Measurements from ENCODE around the gene SPTAN1.

The SPTAN1 gene

DNA sequence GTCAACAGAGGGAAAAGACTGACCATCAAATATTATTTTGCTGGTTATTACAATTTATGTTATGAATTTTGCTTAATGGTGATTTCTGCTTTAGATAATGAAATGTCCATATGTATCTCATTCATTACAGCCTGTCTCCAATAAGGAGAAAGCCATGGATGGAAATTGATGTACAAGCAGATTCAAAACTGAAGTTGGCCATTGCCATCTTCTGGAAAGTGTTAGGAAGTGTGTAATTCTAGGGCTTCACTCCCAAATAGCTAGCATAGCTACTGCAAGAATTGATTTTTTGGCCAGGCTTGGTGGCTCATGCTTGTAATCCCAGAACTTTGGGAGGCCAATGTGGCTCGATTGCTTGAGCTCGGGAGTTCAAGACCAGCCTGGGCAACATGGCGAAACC, 58.5 kb downstream of the SPTAN1 start:
- DNase-seq: no peak
- Histone ChIP-seq H2AK5ac (ENCODE audit: low read length, severe bottlenecking) (no peak overlapping the region), H2BK120ac (ENCODE audit: low read depth, low read length) (no peak overlapping the region), H3K4me3 (ENCODE audit: insufficient read depth in 1 of 2, low read depth in 1 of 2, low read length in 2 of 2) (no peak overlapping the region), H3K4me2 (ENCODE audit: low read length, poor library complexity, severe bottlenecking) (no peak overlapping the region), H3K23ac (ENCODE audit: low read length in 2 of 2) (no peak overlapping the region), H3K9me3 (ENCODE audit: control insufficient read depth, low read length) (no peaks in the 10 kb centered on the region), H2AFZ (ENCODE audit: low read depth, low read length) (no peak overlapping the region), H3K4me1 (ENCODE audit: control insufficient read depth, insufficient read depth, low read depth, low read length) (no peaks in the 10 kb centered on the region), H4K8ac (ENCODE audit: low read length) (no peak overlapping the region), H3K4ac (ENCODE audit: low read depth in 1 of 2, low read length in 2 of 2) (no peak overlapping the region), H4K91ac (ENCODE audit: low read length) (no peak overlapping the region), H3K27me3 (ENCODE audit: control insufficient read depth in 1 of 2, insufficient read depth in 1 of 2, low read length in 2 of 2) (no peaks in the 10 kb centered on the region), H3K79me1 (replicated peaks; ENCODE audit: low read length, poor library complexity, severe bottlenecking) (peaks cover 28% of the 10 kb centered on the region), H3K18ac (ENCODE audit: low read depth in 1 of 2, low read length in 2 of 2) (no peak overlapping the region), H3K27ac (ENCODE audit: low read length, poor library complexity, severe bottlenecking) (no peak overlapping the region), H3K9ac (ENCODE audit: low read length) (no peak overlapping the region), H3K36me3 (ENCODE audit: control insufficient read depth in 1 of 2, insufficient read depth in 2 of 2, low read depth in 1 of 2, low read length in 2 of 2) (peaks cover 62 to 96% of the 10 kb centered on the region in 2 experiments), H3K14ac (ENCODE audit: low read length in 2 of 2) (no peak overlapping the region), H2BK15ac (ENCODE audit: low read depth, poor library complexity, severe bottlenecking) (no peak overlapping the region), H2BK12ac (ENCODE audit: low read length in 2 of 2) (no peak overlapping the region), H2BK5ac (ENCODE audit: low read depth, low read length, poor library complexity, severe bottlenecking) (no peak overlapping the region)
- WGBS: 91% methylated on average over 3 of the region's 3 CpGs

DNA sequence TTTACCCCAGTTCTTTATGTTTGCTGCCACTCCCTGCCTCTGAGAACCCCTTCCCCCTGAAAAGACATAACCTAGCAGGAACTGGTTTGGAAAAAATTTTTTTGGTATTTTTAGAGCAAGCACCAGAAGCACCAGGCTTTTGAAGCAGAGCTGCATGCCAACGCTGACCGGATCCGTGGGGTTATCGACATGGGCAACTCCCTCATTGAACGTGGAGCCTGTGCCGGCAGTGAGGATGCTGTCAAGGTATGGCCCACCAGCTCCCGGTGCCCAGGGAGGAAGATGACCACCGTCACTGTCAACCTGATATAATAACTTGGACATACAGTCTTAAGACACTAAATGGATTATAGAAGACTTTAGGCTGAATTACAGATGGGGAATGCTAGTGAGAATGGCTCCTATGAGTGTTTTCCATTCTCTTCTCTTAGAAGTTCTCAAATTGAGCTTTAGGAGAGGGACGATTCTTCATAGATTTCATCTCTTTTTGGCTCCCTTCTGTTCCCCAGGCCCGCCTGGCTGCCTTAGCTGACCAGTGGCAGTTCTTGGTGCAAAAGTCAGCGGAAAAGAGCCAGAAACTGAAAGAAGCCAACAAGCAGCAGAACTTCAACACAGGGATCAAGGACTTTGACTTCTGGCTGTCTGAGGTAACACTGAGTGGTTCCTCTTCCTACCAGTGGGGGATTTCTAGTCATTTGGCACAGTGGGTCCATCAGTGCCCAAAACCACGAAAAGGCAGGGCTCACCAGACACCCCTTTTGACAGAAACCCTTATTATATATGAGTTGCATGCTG, 59.4 kb downstream of the SPTAN1 start:
- no peak overlapping the region for H4K91ac ChIP-seq (ENCODE audit: low read length)
- H3K4ac ChIP-seq (ENCODE audit: low read depth in 1 of 2, low read length in 2 of 2): no peak overlapping the region
- no peak overlapping the region for H3K18ac ChIP-seq (ENCODE audit: low read depth in 1 of 2, low read length in 2 of 2)
- H3K23ac ChIP-seq (ENCODE audit: low read length in 2 of 2): no peak overlapping the region
- H4K8ac ChIP-seq (ENCODE audit: low read length): no peak overlapping the region
- no peak overlapping the region for H3K4me3 ChIP-seq (ENCODE audit: insufficient read depth in 1 of 2, low read depth in 1 of 2, low read length in 2 of 2)
- H3K9me3 ChIP-seq (ENCODE audit: control insufficient read depth, low read length): no peaks in the 10 kb centered on the region
- H2AK5ac ChIP-seq (ENCODE audit: low read length, severe bottlenecking): no peak overlapping the region
- peaks cover 28% of the 10 kb centered on the region for H3K79me1 ChIP-seq (replicated peaks; ENCODE audit: low read length, poor library complexity, severe bottlenecking)
- H3K36me3 ChIP-seq (ENCODE audit: control insufficient read depth in 1 of 2, insufficient read depth in 2 of 2, low read depth in 1 of 2, low read length in 2 of 2): peaks cover 67 to 98% of the 10 kb centered on the region in 2 experiments
- H2BK5ac ChIP-seq (ENCODE audit: low read depth, low read length, poor library complexity, severe bottlenecking): no peak overlapping the region
- H2BK120ac ChIP-seq (ENCODE audit: low read depth, low read length): no peak overlapping the region
- no peak overlapping the region for H3K14ac ChIP-seq (ENCODE audit: low read length in 2 of 2)
- H3K27ac ChIP-seq (ENCODE audit: low read length, poor library complexity, severe bottlenecking): no peak overlapping the region
- H2AFZ ChIP-seq (ENCODE audit: low read depth, low read length): no peak overlapping the region
- H3K9ac ChIP-seq (ENCODE audit: low read length): no peak overlapping the region
- H2BK15ac ChIP-seq (ENCODE audit: low read depth, poor library complexity, severe bottlenecking): no peak overlapping the region
- DNase-seq: no peak
- H2BK12ac ChIP-seq (ENCODE audit: low read length in 2 of 2): no peak overlapping the region
- H3K4me1 ChIP-seq (ENCODE audit: control insufficient read depth, insufficient read depth, low read depth, low read length): no peaks in the 10 kb centered on the region
- no peaks in the 10 kb centered on the region for H3K27me3 ChIP-seq (ENCODE audit: control insufficient read depth in 1 of 2, insufficient read depth in 1 of 2, low read length in 2 of 2)
- H3K4me2 ChIP-seq (ENCODE audit: low read length, poor library complexity, severe bottlenecking): no peak overlapping the region
- WGBS: 98% methylated on average over 10 of the region's 12 CpGs

DNA sequence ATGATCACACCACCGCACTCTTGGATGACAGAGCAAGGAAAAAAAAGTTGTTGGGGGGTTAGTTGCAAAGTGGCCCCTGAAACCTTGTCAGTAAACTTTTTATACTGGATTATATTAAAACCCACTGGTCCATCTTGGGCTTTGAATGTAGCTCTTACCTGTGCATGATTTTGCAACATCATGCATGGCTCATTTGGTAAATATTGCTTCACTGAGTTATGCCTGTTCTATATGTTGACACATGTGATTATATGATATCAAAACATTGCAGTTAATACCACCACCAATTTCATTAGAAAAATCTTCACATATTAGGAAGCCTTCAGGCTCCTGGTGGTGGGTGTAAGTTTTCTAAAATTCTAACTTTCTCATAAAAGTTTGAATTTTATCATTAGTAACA, 62.3 kb downstream of the SPTAN1 start:
- no peak overlapping the region for H2AFZ ChIP-seq (ENCODE audit: low read depth, low read length)
- no peak overlapping the region for H4K91ac ChIP-seq (ENCODE audit: low read length)
- H3K4me1 ChIP-seq (ENCODE audit: control insufficient read depth, insufficient read depth, low read depth, low read length): no peaks in the 10 kb centered on the region
- no peak for DNase-seq
- H2BK12ac ChIP-seq (ENCODE audit: low read length in 2 of 2): no peak overlapping the region
- H3K4me2 ChIP-seq (ENCODE audit: low read length, poor library complexity, severe bottlenecking): no peak overlapping the region
- H3K36me3 ChIP-seq (ENCODE audit: control insufficient read depth in 1 of 2, insufficient read depth in 2 of 2, low read depth in 1 of 2, low read length in 2 of 2): peaks cover 76 to 97% of the 10 kb centered on the region in 2 experiments
- H3K79me1 ChIP-seq (replicated peaks; ENCODE audit: low read length, poor library complexity, severe bottlenecking): peaks cover 20% of the 10 kb centered on the region
- no peak overlapping the region for H3K18ac ChIP-seq (ENCODE audit: low read depth in 1 of 2, low read length in 2 of 2)
- H2BK120ac ChIP-seq (ENCODE audit: low read depth, low read length): no peak overlapping the region
- H2AK5ac ChIP-seq (ENCODE audit: low read length, severe bottlenecking): no peak overlapping the region
- H3K4me3 ChIP-seq (ENCODE audit: insufficient read depth in 1 of 2, low read depth in 1 of 2, low read length in 2 of 2): no peak overlapping the region
- H3K23ac ChIP-seq (ENCODE audit: low read length in 2 of 2): no peak overlapping the region
- no peaks in the 10 kb centered on the region for H3K27me3 ChIP-seq (ENCODE audit: control insufficient read depth in 1 of 2, insufficient read depth in 1 of 2, low read length in 2 of 2)
- no peak overlapping the region for H3K27ac ChIP-seq (ENCODE audit: low read length, poor library complexity, severe bottlenecking)
- no peak overlapping the region for H4K8ac ChIP-seq (ENCODE audit: low read length)
- H3K14ac ChIP-seq (ENCODE audit: low read length in 2 of 2): no peak overlapping the region
- no peaks in the 10 kb centered on the region for H3K9me3 ChIP-seq (ENCODE audit: control insufficient read depth, low read length)
- H3K4ac ChIP-seq (ENCODE audit: low read depth in 1 of 2, low read length in 2 of 2): no peak overlapping the region
- H2BK15ac ChIP-seq (ENCODE audit: low read depth, poor library complexity, severe bottlenecking): no peak overlapping the region
- WGBS: 100% methylated on average over 1 of the region's 1 CpG
- no peak overlapping the region for H2BK5ac ChIP-seq (ENCODE audit: low read depth, low read length, poor library complexity, severe bottlenecking)
- no peak overlapping the region for H3K9ac ChIP-seq (ENCODE audit: low read length)

DNA sequence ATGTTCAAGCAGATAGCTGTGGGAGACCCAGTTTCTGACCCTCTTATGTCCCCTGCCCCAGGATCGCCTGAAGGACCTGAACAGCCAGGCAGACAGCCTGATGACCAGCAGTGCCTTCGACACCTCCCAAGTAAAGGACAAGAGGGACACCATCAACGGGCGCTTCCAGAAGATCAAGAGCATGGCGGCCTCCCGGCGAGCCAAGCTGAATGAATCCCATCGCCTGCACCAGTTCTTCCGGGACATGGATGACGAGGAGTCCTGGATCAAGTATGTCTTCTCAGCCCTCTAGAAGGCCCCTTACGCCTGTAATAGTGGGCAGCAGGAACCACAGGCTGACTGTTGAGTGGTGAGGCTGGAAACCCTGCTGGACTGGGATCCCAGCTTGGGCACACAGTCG, 63.2 kb downstream of the SPTAN1 start:
- Histone ChIP-seq H3K4ac (ENCODE audit: low read depth in 1 of 2, low read length in 2 of 2) (no peak overlapping the region), H4K8ac (ENCODE audit: low read length) (no peak overlapping the region), H2BK120ac (ENCODE audit: low read depth, low read length) (no peak overlapping the region), H3K9ac (ENCODE audit: low read length) (no peak overlapping the region), H3K27me3 (ENCODE audit: control insufficient read depth in 1 of 2, insufficient read depth in 1 of 2, low read length in 2 of 2) (no peaks in the 10 kb centered on the region), H3K4me1 (ENCODE audit: control insufficient read depth, insufficient read depth, low read depth, low read length) (no peaks in the 10 kb centered on the region), H4K91ac (ENCODE audit: low read length) (no peak overlapping the region), H3K4me2 (ENCODE audit: low read length, poor library complexity, severe bottlenecking) (no peak overlapping the region), H2AFZ (ENCODE audit: low read depth, low read length) (no peak overlapping the region), H3K36me3 (ENCODE audit: control insufficient read depth in 1 of 2, insufficient read depth in 2 of 2, low read depth in 1 of 2, low read length in 2 of 2) (peaks cover 81 to 97% of the 10 kb centered on the region in 2 experiments), H3K79me1 (replicated peaks; ENCODE audit: low read length, poor library complexity, severe bottlenecking) (peaks cover 21% of the 10 kb centered on the region), H3K9me3 (ENCODE audit: control insufficient read depth, low read length) (no peaks in the 10 kb centered on the region), H3K14ac (ENCODE audit: low read length in 2 of 2) (no peak overlapping the region), H3K18ac (ENCODE audit: low read depth in 1 of 2, low read length in 2 of 2) (no peak overlapping the region), H2BK5ac (ENCODE audit: low read depth, low read length, poor library complexity, severe bottlenecking) (no peak overlapping the region), H3K27ac (ENCODE audit: low read length, poor library complexity, severe bottlenecking) (no peak overlapping the region), H3K4me3 (ENCODE audit: insufficient read depth in 1 of 2, low read depth in 1 of 2, low read length in 2 of 2) (no peak overlapping the region), H2BK15ac (ENCODE audit: low read depth, poor library complexity, severe bottlenecking) (no peak overlapping the region), H3K23ac (ENCODE audit: low read length in 2 of 2) (no peak overlapping the region), H2AK5ac (ENCODE audit: low read length, severe bottlenecking) (no peak overlapping the region), H2BK12ac (ENCODE audit: low read length in 2 of 2) (no peak overlapping the region)
- DNase-seq: no peak
- WGBS: 97% methylated on average over 12 of the region's 12 CpGs

Measured in mesenchymal stem cell (in vitro differentiated cells and primary cell).